ENCODE measurements around the gene SASH1. TPM values are rescaled to one million over a fixed set of nuclear protein-coding genes. Genes with fewer than 3 reads are reported as not detected.

SASH1 gene
- total RNA-seq, 6 donors from 2014 or later = 59.3 to 131 (median 79.2) TPM

DNA sequence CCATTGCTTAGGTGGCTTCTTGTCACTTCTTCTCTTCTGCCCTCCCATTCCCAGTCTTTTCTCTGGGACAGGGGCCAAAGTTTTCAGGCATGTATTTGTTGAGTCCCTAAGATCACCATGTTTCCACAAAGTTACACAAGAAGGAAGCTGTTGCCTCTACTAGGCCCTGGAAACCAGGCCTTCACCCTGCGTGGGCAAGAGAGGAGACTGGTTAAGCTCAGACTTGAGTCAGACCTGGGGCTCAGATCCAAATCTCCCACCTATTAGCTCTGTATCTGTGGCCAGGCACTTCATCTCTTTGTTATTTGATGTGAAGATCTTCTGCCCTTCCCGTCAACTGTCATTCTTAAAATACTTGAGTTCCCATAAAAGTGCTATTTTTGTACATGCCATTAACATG is 154.6 kb downstream of the SASH1 start:
- Histone ChIP-seq H3K27me3 (no peaks in the 10 kb centered on the region), H3K4me3 (no peak overlapping the region), H3K4me1 (peaks cover under 1 to 16% (median 8%) of the 10 kb centered on the region in 4 donors), H3K27ac (no peak overlapping the region), H3K9me3 (no peaks in the 10 kb centered on the region), H3K36me3 (peaks cover 0 to 5% (median 2%) of the 10 kb centered on the region in 4 donors)
- no peak for DNase-seq
- no peak for ATAC-seq (ENCODE audit: low FRiP score in 2 of 2)
- TF ChIP-seq, protein P1, sequence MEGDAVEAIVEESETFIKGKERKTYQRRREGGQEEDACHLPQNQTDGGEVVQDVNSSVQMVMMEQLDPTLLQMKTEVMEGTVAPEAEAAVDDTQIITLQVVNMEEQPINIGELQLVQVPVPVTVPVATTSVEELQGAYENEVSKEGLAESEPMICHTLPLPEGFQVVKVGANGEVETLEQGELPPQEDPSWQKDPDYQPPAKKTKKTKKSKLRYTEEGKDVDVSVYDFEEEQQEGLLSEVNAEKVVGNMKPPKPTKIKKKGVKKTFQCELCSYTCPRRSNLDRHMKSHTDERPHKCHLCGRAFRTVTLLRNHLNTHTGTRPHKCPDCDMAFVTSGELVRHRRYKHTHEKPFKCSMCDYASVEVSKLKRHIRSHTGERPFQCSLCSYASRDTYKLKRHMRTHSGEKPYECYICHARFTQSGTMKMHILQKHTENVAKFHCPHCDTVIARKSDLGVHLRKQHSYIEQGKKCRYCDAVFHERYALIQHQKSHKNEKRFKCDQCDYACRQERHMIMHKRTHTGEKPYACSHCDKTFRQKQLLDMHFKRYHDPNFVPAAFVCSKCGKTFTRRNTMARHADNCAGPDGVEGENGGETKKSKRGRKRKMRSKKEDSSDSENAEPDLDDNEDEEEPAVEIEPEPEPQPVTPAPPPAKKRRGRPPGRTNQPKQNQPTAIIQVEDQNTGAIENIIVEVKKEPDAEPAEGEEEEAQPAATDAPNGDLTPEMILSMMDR (IDR thresholded peaks at IDR 0.05) = no peak
- TF ChIP-seq EP300 (IDR thresholded peaks at IDR 0.05) (no peak), POLR2A (IDR thresholded peaks at IDR 0.05) (no peak), POLR2AphosphoS5 (IDR thresholded peaks at IDR 0.05) (no peak)
- 83 to 84% methylated on average over 2 of the region's 2 CpGs for WGBS, 2 donors

GRCh38 chr6:148497717-148498116 is 155.1 kb downstream of the SASH1 start:
- no peaks in the 10 kb centered on the region for H3K9me3 ChIP-seq
- ATAC-seq (ENCODE audit: low FRiP score in 2 of 2) (no peak), DNase-seq (no peak)
- H3K4me3 ChIP-seq = no peak overlapping the region
- H3K27me3 ChIP-seq = no peaks in the 10 kb centered on the region
- TF ChIP-seq POLR2A (IDR thresholded peaks at IDR 0.05) (no peak), EP300 (IDR thresholded peaks at IDR 0.05) (no peak), POLR2AphosphoS5 (IDR thresholded peaks at IDR 0.05) (no peak)
- TF ChIP-seq, protein P1 (IDR thresholded peaks at IDR 0.05) = no peak
- no peak overlapping the region for H3K27ac ChIP-seq
- WGBS, 2 donors = 89 to 96% methylated on average over 5 of the region's 5 CpGs
- H3K36me3 ChIP-seq = peaks cover 0 to 5% (median 2%) of the 10 kb centered on the region in 4 donors
- H3K4me1 ChIP-seq = peaks cover 5 to 16% (median 10%) of the 10 kb centered on the region in 4 donors

- 62 to 70% methylated on average over 2 of the region's 2 CpGs for WGBS, 2 donors
- no peak overlapping the region for H3K4me3 ChIP-seq
- no peaks in the 10 kb centered on the region for H3K27me3 ChIP-seq
- ATAC-seq (ENCODE audit: low FRiP score in 2 of 2) = no peak
- no peak for DNase-seq
- peaks cover 0 to 5% (median 2%) of the 10 kb centered on the region in 4 donors for H3K36me3 ChIP-seq
- H3K9me3 ChIP-seq = no peaks in the 10 kb centered on the region
- H3K27ac ChIP-seq = peak overlapping the region in 1 of 4 donors; percentile 23
- TF ChIP-seq, protein P1 (IDR thresholded peaks at IDR 0.05) = no peak
- TF ChIP-seq POLR2A (IDR thresholded peaks at IDR 0.05) = no peak
- no peak for TF ChIP-seq EP300 (IDR thresholded peaks at IDR 0.05)
- TF ChIP-seq POLR2AphosphoS5 (IDR thresholded peaks at IDR 0.05) = no peak
- H3K4me1 ChIP-seq = peaks cover 5 to 18% (median 12%) of the 10 kb centered on the region in 4 donors
Measured at GRCh38 chr6:148500402-148500801, 157.8 kb downstream of the SASH1 start.

DNA sequence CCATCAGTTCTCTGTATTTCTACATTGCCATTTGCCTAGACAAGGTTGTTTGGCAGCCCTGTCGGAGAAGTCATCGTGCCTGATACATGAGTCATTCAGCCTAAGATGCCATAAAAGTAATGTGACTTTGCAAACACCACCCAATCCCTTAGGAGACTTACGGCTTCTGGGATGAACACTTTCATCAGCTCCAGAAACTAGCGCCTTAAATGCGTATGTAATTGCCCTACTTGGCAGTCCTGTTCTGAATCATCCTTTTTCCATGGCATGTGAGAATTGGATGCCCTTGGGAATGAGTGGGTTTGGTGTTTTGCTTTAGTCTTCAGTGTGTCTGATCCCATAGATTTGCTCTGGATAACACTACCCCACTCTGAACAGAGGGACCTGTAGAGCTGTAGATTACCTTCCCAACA is 158.5 kb downstream of the SASH1 start:
- ATAC-seq (ENCODE audit: low FRiP score in 2 of 2) (peak in 1 of 2 donors; percentile 85), DNase-seq (no peak)
- Histone ChIP-seq H3K9me3 (no peaks in the 10 kb centered on the region), H3K27ac (peak overlapping the region in 3 of 4 donors; percentile 20 to 61 (median 52)), H3K27me3 (no peaks in the 10 kb centered on the region), H3K36me3 (peaks cover 0 to 5% (median 2%) of the 10 kb centered on the region in 4 donors), H3K4me3 (no peak overlapping the region), H3K4me1 (peaks cover 5 to 18% (median 12%) of the 10 kb centered on the region in 4 donors)
- 83 to 98% methylated on average over 5 of the region's 5 CpGs for WGBS, 2 donors
- TF ChIP-seq EP300 (IDR thresholded peaks at IDR 0.05) (no peak), POLR2AphosphoS5 (IDR thresholded peaks at IDR 0.05) (peak in 1 of 2 donors; percentile 22)

- Histone ChIP-seq H3K36me3 (peaks cover 0 to 5% (median 2%) of the 10 kb centered on the region in 4 donors), H3K27ac (peak overlapping the region in 3 of 4 donors; percentile 21 to 61 (median 52)), H3K4me1 (peaks cover 5 to 18% (median 12%) of the 10 kb centered on the region in 4 donors), H3K27me3 (no peaks in the 10 kb centered on the region), H3K9me3 (no peaks in the 10 kb centered on the region), H3K4me3 (no peak overlapping the region)
- 65 to 66% methylated on average over 8 of the region's 8 CpGs for WGBS, 2 donors
- TF ChIP-seq EP300 (IDR thresholded peaks at IDR 0.05) (no peak), POLR2AphosphoS5 (IDR thresholded peaks at IDR 0.05) (no peak), POLR2A (IDR thresholded peaks at IDR 0.05) (no peak)
- TF ChIP-seq, protein P1 (IDR thresholded peaks at IDR 0.05) = no peak
- ATAC-seq (ENCODE audit: low FRiP score in 2 of 2) (peak in 1 of 2 donors; percentile 71), DNase-seq (no peak)
Measured at GRCh38 chr6:148502083-148502772, 159.6 kb downstream of the SASH1 start.
